Measurements from ENCODE around the gene DNAJA3. TPM values are rescaled to one million over a fixed set of nuclear protein-coding genes. Genes with fewer than 3 reads are reported as not detected.

The DNAJA3 gene
- total and polyA plus RNA-seq, 2 experiments from 2014 or later, result 47.2 to 51.0 TPM

DNA sequence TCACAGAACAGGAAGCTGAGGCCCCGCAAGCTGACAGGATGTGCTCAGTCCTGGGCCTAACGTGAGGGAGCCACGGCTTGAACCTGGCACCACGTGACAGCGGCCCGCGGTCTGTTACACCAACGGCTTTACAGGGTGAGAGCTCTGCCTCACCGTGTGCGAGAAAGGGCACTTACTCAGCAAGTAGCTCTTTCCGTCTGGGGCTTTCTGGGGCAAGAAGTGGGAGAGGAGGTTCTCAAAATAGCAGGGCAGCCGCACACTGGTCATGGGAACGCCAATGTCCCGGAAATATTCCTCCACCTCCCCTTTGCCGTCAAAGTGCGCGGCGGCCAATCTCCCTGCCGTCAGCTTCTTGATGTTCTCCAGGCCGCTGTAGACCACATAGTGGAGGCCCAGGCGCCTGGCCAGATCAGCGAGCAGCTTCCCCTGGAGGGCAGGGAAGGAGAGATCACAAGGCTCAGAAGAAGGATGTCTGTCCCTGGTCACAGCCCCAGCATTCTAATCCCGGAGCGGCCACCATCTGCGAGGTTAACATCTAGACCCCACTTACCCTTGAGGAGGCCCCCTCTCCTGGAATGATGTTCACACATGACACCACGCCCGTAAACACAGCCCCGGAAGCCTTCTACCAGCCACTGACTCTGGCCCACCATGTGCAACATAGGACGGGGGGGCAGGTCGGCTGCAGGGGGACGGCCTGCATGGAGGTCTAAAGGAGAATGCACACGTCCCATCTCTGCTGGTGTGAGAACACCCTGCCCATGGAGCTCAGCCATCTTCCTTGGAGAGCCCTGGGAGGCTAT lies 40.5 kb downstream of the DNAJA3 start:
- DNase-seq, result no peak
- Histone ChIP-seq H3K27ac (no peak overlapping the region), H3K9ac (no peak overlapping the region), H3K79me2 (ENCODE audit: insufficient read depth) (no peaks in the 10 kb centered on the region), H3F3A (ENCODE audit: insufficient read depth) (peaks cover 23% of the 10 kb centered on the region), H2AFZ (no peak overlapping the region), H3K27me3 (replicated peaks; ENCODE audit: insufficient read depth) (no peaks in the 10 kb centered on the region), H3K4me1 (ENCODE audit: insufficient read depth) (peaks cover 17% of the 10 kb centered on the region), H3K4me3 (no peak overlapping the region), H3K4me2 (ENCODE audit: unreplicated experiment) (no peak overlapping the region), H3K9me3 (ENCODE audit: low read depth) (no peaks in the 10 kb centered on the region), H3K36me3 (ENCODE audit: low read depth) (no peaks in the 10 kb centered on the region), H3K9me2 (ENCODE audit: insufficient read depth) (no peaks in the 10 kb centered on the region), H4K20me1 (ENCODE audit: insufficient read depth) (no peaks in the 10 kb centered on the region)
- 92 to 93% methylated on average over 32 of the region's 32 CpGs for WGBS, 2 experiments (ENCODE audit: low coverage in 1 of 2, low lambda C conversion rate in 2 of 2, missing lambda C conversion rate in 2 of 2)
- in situ Hi-C loops (cut with MboI), result no loop called here
- TF ChIP-seq EZH2 (IDR thresholded peaks at IDR 0.05; ENCODE audit: insufficient read depth, poor library complexity, severe bottlenecking) (no peak), EZH2phosphoT487 (IDR thresholded peaks at IDR 0.05; ENCODE audit: insufficient read depth, low read depth) (no peak)

DNA sequence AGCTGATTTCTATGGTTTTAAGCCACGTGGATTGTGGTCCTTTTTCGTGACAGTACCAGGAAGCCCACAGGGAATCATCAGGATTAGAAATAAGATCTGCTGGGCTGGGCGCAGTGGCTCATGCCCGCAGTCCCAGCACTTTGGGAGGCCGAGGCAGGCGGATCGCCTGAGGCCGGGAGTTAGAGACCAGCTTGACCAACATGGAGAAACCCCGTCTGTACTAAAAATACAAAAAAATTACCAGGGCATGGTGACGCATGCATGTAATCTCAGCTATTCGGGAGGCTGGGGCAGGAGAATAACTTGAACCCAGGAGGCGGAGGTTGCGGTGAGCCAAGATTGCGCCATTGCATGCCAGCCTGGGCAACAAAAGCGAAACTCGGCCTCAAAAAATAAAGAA lies 42.2 kb downstream of the DNAJA3 start:
- Histone ChIP-seq H3K36me3 (ENCODE audit: low read depth) (no peaks in the 10 kb centered on the region), H2AFZ (no peak overlapping the region), H3K27ac (no peak overlapping the region), H3K27me3 (replicated peaks; ENCODE audit: insufficient read depth) (no peaks in the 10 kb centered on the region), H3K9me2 (ENCODE audit: insufficient read depth) (no peaks in the 10 kb centered on the region), H3F3A (ENCODE audit: insufficient read depth) (peaks cover 21% of the 10 kb centered on the region), H3K79me2 (ENCODE audit: insufficient read depth) (no peaks in the 10 kb centered on the region), H3K4me1 (ENCODE audit: insufficient read depth) (peaks cover 17% of the 10 kb centered on the region), H3K9me3 (ENCODE audit: low read depth) (no peaks in the 10 kb centered on the region), H3K9ac (no peak overlapping the region), H3K4me3 (no peak overlapping the region), H3K4me2 (ENCODE audit: unreplicated experiment) (no peak overlapping the region), H4K20me1 (ENCODE audit: insufficient read depth) (no peaks in the 10 kb centered on the region)
- no peak for DNase-seq
- no peak for TF ChIP-seq EZH2phosphoT487 (IDR thresholded peaks at IDR 0.05; ENCODE audit: insufficient read depth, low read depth)
- TF ChIP-seq EZH2 (IDR thresholded peaks at IDR 0.05; ENCODE audit: insufficient read depth, poor library complexity, severe bottlenecking), result no peak
- 97 to 99% methylated on average over 16 of the region's 16 CpGs for WGBS, 2 experiments (ENCODE audit: low coverage in 1 of 2, low lambda C conversion rate in 2 of 2, missing lambda C conversion rate in 2 of 2)
- in situ Hi-C loops (cut with MboI), result no loop called here

GRCh38 chr16:4468972-4469371 lies 43.3 kb downstream of the DNAJA3 start:
- no peak for TF ChIP-seq EZH2 (IDR thresholded peaks at IDR 0.05; ENCODE audit: insufficient read depth, poor library complexity, severe bottlenecking)
- no peak for TF ChIP-seq EZH2phosphoT487 (IDR thresholded peaks at IDR 0.05; ENCODE audit: insufficient read depth, low read depth)
- 97 to 98% methylated on average over 10 of the region's 10 CpGs for WGBS, 2 experiments (ENCODE audit: low coverage in 1 of 2, low lambda C conversion rate in 2 of 2, missing lambda C conversion rate in 2 of 2)
- in situ Hi-C loops (cut with MboI), result no loop called here

GRCh38 chr16:4471869-4472268 lies 46.2 kb downstream of the DNAJA3 start:
- no peak for TF ChIP-seq EZH2 (IDR thresholded peaks at IDR 0.05; ENCODE audit: insufficient read depth, poor library complexity, severe bottlenecking)
- no peak for TF ChIP-seq EZH2phosphoT487 (IDR thresholded peaks at IDR 0.05; ENCODE audit: insufficient read depth, low read depth)
- WGBS, 2 experiments (ENCODE audit: low coverage in 1 of 2, low lambda C conversion rate in 2 of 2, missing lambda C conversion rate in 2 of 2), result 84 to 86% methylated on average over 5 of the region's 5 CpGs
- Histone ChIP-seq H3F3A (ENCODE audit: insufficient read depth) (no peaks in the 10 kb centered on the region), H4K20me1 (ENCODE audit: insufficient read depth) (no peaks in the 10 kb centered on the region), H3K79me2 (ENCODE audit: insufficient read depth) (peaks cover 5% of the 10 kb centered on the region), H3K36me3 (ENCODE audit: low read depth) (no peaks in the 10 kb centered on the region), H3K9ac (no peak overlapping the region), H3K9me2 (ENCODE audit: insufficient read depth) (no peaks in the 10 kb centered on the region), H3K4me2 (ENCODE audit: unreplicated experiment) (no peak overlapping the region), H3K4me1 (ENCODE audit: insufficient read depth) (0 out of 2 replicates have a peak, but pooled peaks cover 5% of the 10 kb centered on the region), H3K9me3 (ENCODE audit: low read depth) (no peaks in the 10 kb centered on the region), H3K27me3 (replicated peaks; ENCODE audit: insufficient read depth) (no peaks in the 10 kb centered on the region), H2AFZ (no peak overlapping the region), H3K4me3 (no peak overlapping the region), H3K27ac (no peak overlapping the region)
- no peak for DNase-seq
- in situ Hi-C loops (cut with MboI), result no loop called here

More at GRCh38 chr16:4468972-4469371, 43.3 kb downstream of the DNAJA3 start:
- Histone ChIP-seq H4K20me1 (ENCODE audit: insufficient read depth) (no peaks in the 10 kb centered on the region), H3K4me3 (no peak overlapping the region), H3K27ac (no peak overlapping the region), H3K9me2 (ENCODE audit: insufficient read depth) (no peaks in the 10 kb centered on the region), H2AFZ (no peak overlapping the region), H3K4me1 (ENCODE audit: insufficient read depth) (peaks cover 13% of the 10 kb centered on the region), H3K79me2 (ENCODE audit: insufficient read depth) (no peaks in the 10 kb centered on the region), H3K27me3 (replicated peaks; ENCODE audit: insufficient read depth) (no peaks in the 10 kb centered on the region), H3K9ac (no peak overlapping the region), H3K36me3 (ENCODE audit: low read depth) (no peaks in the 10 kb centered on the region), H3F3A (ENCODE audit: insufficient read depth) (peaks cover 11% of the 10 kb centered on the region), H3K9me3 (ENCODE audit: low read depth) (no peaks in the 10 kb centered on the region), H3K4me2 (ENCODE audit: unreplicated experiment) (no peak overlapping the region)
- no peak for DNase-seq
